Glutamatergic neuron (in vitro differentiated cells): ENCODE data around the gene KRT20. TPM values are rescaled to one million over a fixed set of nuclear protein-coding genes. Genes with fewer than 3 reads are reported as not detected.

Experiments used
- DNase-seq: peaks from one replicate; pipeline ENCODE4 v3.0.0; 2022
- H3K27ac Mint-ChIP-seq: one replicate; pipeline ENCODE4 v1.8.0; 2020; ENCODE audit warnings: mild to moderate bottlenecking, mixed read lengths, inconsistent platforms; ENCODE audit not compliant: unreplicated experiment
- H3K27me3 Mint-ChIP-seq: one replicate; pipeline ENCODE4 v1.8.0; 2020; ENCODE audit warnings: mild to moderate bottlenecking, moderate library complexity, mixed read lengths, inconsistent platforms; ENCODE audit not compliant: unreplicated experiment
- H3K36me3 Mint-ChIP-seq: one replicate; pipeline ENCODE4 v1.8.0; 2020; ENCODE audit warnings: mild to moderate bottlenecking, mixed read lengths, inconsistent platforms; ENCODE audit not compliant: unreplicated experiment
- H3K4me1 Mint-ChIP-seq: one replicate; pipeline ENCODE4 v1.8.0; 2020; ENCODE audit warnings: mild to moderate bottlenecking, low read depth, mixed read lengths, inconsistent platforms; ENCODE audit not compliant: unreplicated experiment
- H3K4me3 Mint-ChIP-seq: one replicate; pipeline ENCODE4 v1.8.0; 2020; ENCODE audit warnings: mild to moderate bottlenecking, mixed read lengths, inconsistent platforms; ENCODE audit not compliant: unreplicated experiment
- H3K9me3 Mint-ChIP-seq: one replicate; pipeline ENCODE4 v1.8.0; 2020; ENCODE audit warnings: mild to moderate bottlenecking, moderate library complexity, mixed read lengths, inconsistent platforms; ENCODE audit not compliant: unreplicated experiment
- total RNA-seq: library from RNA; stranded (reverse); fragmentation: NEBNext Ultra II Directional; extraction: Animal tissue kit (Norgen Biotek cat#: 25700); gene quantifications from one replicate; pipeline ENCODE4 v1.2.1, GENCODE V29; 2021; ENCODE audit not compliant: unreplicated experiment
- TF ChIP-seq, protein P1 (sequence below): fragments of 200-600 bp; sonication (generic); IDR thresholded peaks from one replicate; pipeline ENCODE4 v1.5.0; 2021; ENCODE audit not compliant: partially characterized antibody, unreplicated experiment

Gene KRT20
- total RNA-seq, 1 donor from 2014 or later: not detected

GRCh38 chr17:40828454-40829044, 56.5 kb downstream of the KRT20 start:
- peaks cover 4% of the 10 kb centered on the region for H3K27me3 Mint-ChIP-seq

DNA sequence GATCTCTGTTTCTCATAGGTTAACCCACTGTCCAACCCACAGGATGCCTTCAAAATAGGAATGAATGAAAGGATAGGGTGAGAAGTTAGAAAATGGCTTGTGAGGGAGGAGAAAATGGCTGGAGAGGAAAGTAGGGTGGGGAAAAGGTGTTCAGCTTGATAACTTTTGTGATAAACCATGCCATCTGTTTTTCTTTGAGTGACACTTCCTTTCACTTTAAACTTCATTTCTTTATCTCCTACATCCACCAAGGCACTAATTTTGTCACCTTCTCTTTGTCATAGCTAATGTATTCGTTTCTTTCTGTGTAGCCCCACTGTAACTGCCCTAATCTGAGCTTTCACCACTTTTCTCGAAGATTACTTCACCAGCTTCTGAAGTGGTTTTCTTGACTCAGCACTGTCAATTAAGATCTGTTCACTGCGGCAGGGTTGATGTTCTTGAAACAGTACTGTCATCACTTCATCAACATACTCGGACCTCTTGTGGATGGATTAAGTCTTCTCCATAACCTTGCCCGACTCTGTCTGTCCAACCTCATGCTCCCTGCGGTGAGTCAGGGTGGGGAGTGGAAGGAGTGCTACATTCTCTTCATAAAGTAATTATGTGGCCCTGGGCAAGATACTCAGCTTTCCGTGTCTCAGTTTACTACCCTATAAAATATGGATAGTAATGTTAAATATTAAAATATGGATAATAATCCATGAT, 57.1 kb downstream of the KRT20 start:
- H3K4me1 Mint-ChIP-seq: no peaks in the 10 kb centered on the region

More at GRCh38 chr17:40828454-40829044, 56.5 kb downstream of the KRT20 start:
- TF ChIP-seq, protein P1, sequence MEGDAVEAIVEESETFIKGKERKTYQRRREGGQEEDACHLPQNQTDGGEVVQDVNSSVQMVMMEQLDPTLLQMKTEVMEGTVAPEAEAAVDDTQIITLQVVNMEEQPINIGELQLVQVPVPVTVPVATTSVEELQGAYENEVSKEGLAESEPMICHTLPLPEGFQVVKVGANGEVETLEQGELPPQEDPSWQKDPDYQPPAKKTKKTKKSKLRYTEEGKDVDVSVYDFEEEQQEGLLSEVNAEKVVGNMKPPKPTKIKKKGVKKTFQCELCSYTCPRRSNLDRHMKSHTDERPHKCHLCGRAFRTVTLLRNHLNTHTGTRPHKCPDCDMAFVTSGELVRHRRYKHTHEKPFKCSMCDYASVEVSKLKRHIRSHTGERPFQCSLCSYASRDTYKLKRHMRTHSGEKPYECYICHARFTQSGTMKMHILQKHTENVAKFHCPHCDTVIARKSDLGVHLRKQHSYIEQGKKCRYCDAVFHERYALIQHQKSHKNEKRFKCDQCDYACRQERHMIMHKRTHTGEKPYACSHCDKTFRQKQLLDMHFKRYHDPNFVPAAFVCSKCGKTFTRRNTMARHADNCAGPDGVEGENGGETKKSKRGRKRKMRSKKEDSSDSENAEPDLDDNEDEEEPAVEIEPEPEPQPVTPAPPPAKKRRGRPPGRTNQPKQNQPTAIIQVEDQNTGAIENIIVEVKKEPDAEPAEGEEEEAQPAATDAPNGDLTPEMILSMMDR: no peak
- Mint-ChIP-seq H3K4me3 (no peak overlapping the region), H3K9me3 (no peaks in the 10 kb centered on the region), H3K27ac (no peak overlapping the region), H3K36me3 (no peaks in the 10 kb centered on the region), H3K4me1 (no peaks in the 10 kb centered on the region)
- DNase-seq: no peak

More for the DNA sequence above, 57.1 kb downstream of the KRT20 start:
- TF ChIP-seq, protein P1: no peak
- H3K4me3 Mint-ChIP-seq: no peak overlapping the region
- H3K9me3 Mint-ChIP-seq: no peaks in the 10 kb centered on the region
- peaks cover 4% of the 10 kb centered on the region for H3K27me3 Mint-ChIP-seq
- H3K36me3 Mint-ChIP-seq: no peaks in the 10 kb centered on the region
- no peak overlapping the region for H3K27ac Mint-ChIP-seq
- no peak for DNase-seq

Other genes with a start within 250 kb of the KRT20 start
- 207 TPM for gene SMARCE1, start 237.4 kb downstream of the KRT20 start, total RNA-seq
- gene KRT222, start 220.1 kb downstream of the KRT20 start, total RNA-seq: 1.3 TPM
- not detected for gene KRT24, start 181.5 kb downstream of the KRT20 start, total RNA-seq
- not detected for gene KRT25, start 129.9 kb downstream of the KRT20 start, total RNA-seq
- gene KRT26, start 113.0 kb downstream of the KRT20 start, total RNA-seq: not detected
- gene KRT27, start 102.7 kb downstream of the KRT20 start, total RNA-seq: not detected
- gene KRT28, start 85.3 kb downstream of the KRT20 start, total RNA-seq: not detected
- gene KRT10, start 62.6 kb downstream of the KRT20 start, total RNA-seq: 27.1 TPM
- gene KRT12, start 18.0 kb downstream of the KRT20 start, total RNA-seq: not detected
- not detected for gene KRT23, start 52.4 kb upstream of the KRT20 start, total RNA-seq
- not detected for gene KRT39, start 81.7 kb upstream of the KRT20 start, total RNA-seq
- not detected for gene KRT40, start 99.1 kb upstream of the KRT20 start, total RNA-seq
- not detected for gene KRTAP3-3, start 108.9 kb upstream of the KRT20 start, total RNA-seq
- gene KRTAP3-2, start 114.7 kb upstream of the KRT20 start, total RNA-seq: not detected
- not detected for gene KRTAP3-1, start 123.9 kb upstream of the KRT20 start, total RNA-seq
- not detected for gene KRTAP1-5, start 142.0 kb upstream of the KRT20 start, total RNA-seq
- not detected for gene KRTAP1-4, start 145.0 kb upstream of the KRT20 start, total RNA-seq
- gene KRTAP1-3, start 149.6 kb upstream of the KRT20 start, total RNA-seq: not detected
- not detected for gene KRTAP1-1, start 156.2 kb upstream of the KRT20 start, total RNA-seq
- gene KRTAP2-1, start 162.1 kb upstream of the KRT20 start, total RNA-seq: not detected
- not detected for gene KRTAP2-2, start 170.0 kb upstream of the KRT20 start, total RNA-seq
- not detected for gene KRTAP2-3, start 174.9 kb upstream of the KRT20 start, total RNA-seq
- gene KRTAP2-4, start 180.6 kb upstream of the KRT20 start, total RNA-seq: not detected
- not detected for gene KRTAP4-7, start 198.9 kb upstream of the KRT20 start, total RNA-seq
- not detected for gene KRTAP4-8, start 212.9 kb upstream of the KRT20 start, total RNA-seq
- not detected for gene KRTAP4-16, start 217.0 kb upstream of the KRT20 start, total RNA-seq
- gene KRTAP4-9, start 220.1 kb upstream of the KRT20 start, total RNA-seq: not detected
- not detected for gene KRTAP4-11, start 233.1 kb upstream of the KRT20 start, total RNA-seq
- gene KRTAP4-12, start 238.9 kb upstream of the KRT20 start, total RNA-seq: not detected